ENCODE data around the gene OR2V2.
A peak's percentile ranks its signal among the peaks of the same experiment; 100 is the strongest.
"Not testable (repeated sequence)": the region's sequence is repeated elsewhere in the genome, so short reads cannot be mapped to it uniquely, and the experiment has no call there.

Gene OR2V2

DNA sequence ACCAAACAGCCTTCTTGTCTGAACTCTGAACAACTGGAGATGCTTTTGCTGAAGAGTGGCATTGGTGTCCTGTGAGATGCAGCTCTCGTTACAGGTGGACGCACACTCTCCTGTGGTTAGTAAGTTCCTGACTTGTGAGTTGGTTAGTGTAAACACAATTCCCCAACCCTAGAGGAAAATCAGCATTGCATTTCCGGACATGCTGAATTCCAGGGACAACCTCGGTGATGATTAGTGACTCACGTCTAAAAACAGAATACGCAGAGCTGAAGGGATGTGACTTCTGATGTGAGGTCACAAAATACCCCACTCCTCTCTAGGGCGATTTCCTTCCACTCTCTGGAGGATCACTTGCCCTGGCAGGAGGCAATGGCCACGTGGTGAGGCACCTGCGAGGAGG lies 5.0 kb downstream of the OR2V2 start:
- no peaks in the 10 kb centered on the region for H3K4me1 ChIP-seq (ENCODE audit: control insufficient read depth in 1 of 2, insufficient read depth in 2 of 2, low read length in 2 of 2)
- no peak overlapping the region for H3K27ac ChIP-seq (ENCODE audit: low read length)
- H3K9me3 ChIP-seq (ENCODE audit: control insufficient read depth in 1 of 2, low read length in 2 of 2), result no peaks in the 10 kb centered on the region
- peaks cover 13% of the 10 kb centered on the region for H3K27me3 ChIP-seq (ENCODE audit: low read depth, low read length)
- no peak overlapping the region for H3K4me3 ChIP-seq (ENCODE audit: low read depth in 1 of 2, low read length in 2 of 2)
- H3K36me3 ChIP-seq (ENCODE audit: control insufficient read depth in 1 of 2, insufficient read depth in 2 of 2, low read length in 2 of 2), result no peaks in the 10 kb centered on the region

DNA sequence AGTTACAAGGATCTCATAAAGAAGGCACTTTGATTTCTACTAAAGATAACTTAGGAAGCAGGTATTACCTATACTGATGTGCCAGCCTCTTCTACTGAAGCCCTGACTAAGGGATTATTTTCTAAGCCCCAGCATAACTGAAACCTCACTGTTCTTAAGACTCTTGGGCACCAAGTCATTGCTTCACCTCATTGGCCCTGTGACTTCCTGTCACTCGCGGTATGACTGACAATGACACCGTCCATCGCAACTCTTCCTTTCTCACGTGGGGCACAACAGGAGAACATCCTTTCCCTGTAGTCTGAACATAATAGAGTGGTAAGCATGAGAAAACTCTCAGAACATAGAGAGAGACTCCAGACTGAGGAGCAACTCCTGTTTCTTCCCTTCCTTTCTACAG lies 6.4 kb downstream of the OR2V2 start:
- H3K36me3 ChIP-seq (ENCODE audit: control insufficient read depth in 1 of 2, insufficient read depth in 2 of 2, low read length in 2 of 2), result no peaks in the 10 kb centered on the region
- H3K4me1 ChIP-seq (ENCODE audit: control insufficient read depth in 1 of 2, insufficient read depth in 2 of 2, low read length in 2 of 2), result no peaks in the 10 kb centered on the region
- H3K4me3 ChIP-seq (ENCODE audit: low read depth in 1 of 2, low read length in 2 of 2), result no peak overlapping the region
- no peaks in the 10 kb centered on the region for H3K9me3 ChIP-seq (ENCODE audit: control insufficient read depth in 1 of 2, low read length in 2 of 2)
- peaks cover 13% of the 10 kb centered on the region for H3K27me3 ChIP-seq (ENCODE audit: low read depth, low read length)
- H3K27ac ChIP-seq (ENCODE audit: low read length), result no peak overlapping the region

DNA sequence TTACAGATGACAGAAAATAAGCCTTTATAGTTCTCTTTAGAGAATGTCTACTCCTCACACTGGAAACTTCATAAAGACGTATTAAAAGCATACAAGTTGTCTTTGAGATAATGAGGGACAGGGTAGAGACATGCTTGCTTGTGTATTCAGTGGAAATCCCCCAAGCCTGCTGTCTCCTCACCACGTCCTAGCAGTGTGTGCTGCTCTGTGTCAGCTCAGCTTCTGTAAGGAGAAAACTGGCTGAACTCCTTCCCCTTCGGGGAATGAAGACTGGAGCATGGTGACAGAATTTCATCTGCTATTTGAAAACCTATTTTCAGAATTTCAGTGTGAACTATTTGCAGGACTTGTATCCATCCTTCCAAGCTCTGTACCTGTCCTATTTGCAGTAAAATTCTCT lies 9.4 kb downstream of the OR2V2 start:
- Histone ChIP-seq H3K4me3 (ENCODE audit: low read depth in 1 of 2, low read length in 2 of 2) (no peak overlapping the region), H3K27ac (ENCODE audit: low read length) (no peak overlapping the region), H3K27me3 (ENCODE audit: low read depth, low read length) (peaks cover 8% of the 10 kb centered on the region), H3K4me1 (ENCODE audit: control insufficient read depth in 1 of 2, insufficient read depth in 2 of 2, low read length in 2 of 2) (peaks cover 0 to 15% of the 10 kb centered on the region in 2 donors), H3K36me3 (ENCODE audit: control insufficient read depth in 1 of 2, insufficient read depth in 2 of 2, low read length in 2 of 2) (no peaks in the 10 kb centered on the region), H3K9me3 (ENCODE audit: control insufficient read depth in 1 of 2, low read length in 2 of 2) (no peaks in the 10 kb centered on the region)

DNA sequence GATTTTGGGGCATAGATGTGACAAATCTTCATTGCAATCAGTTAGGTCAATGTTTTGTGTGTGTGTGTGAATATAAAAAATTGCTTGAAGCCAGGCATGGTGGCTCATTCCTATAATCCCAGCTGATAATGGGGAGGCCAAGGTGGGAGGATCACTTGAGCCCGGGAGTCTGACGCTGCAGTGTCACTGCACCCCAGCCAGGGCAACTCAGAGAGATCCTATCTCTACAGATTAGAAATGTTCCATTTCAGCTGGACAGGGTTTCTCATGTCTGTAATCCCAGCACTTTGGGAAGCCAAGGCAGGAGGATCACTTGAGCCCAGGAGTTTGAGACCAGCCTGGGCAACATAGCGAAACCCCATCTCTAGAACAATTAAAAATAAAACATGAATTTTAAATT lies 11.5 kb downstream of the OR2V2 start:
- no peak overlapping the region for H3K4me3 ChIP-seq (ENCODE audit: low read depth in 1 of 2, low read length in 2 of 2)
- H3K27ac ChIP-seq (ENCODE audit: low read length), result no peak overlapping the region
- peaks cover 8% of the 10 kb centered on the region for H3K27me3 ChIP-seq (ENCODE audit: low read depth, low read length)
- H3K9me3 ChIP-seq (ENCODE audit: control insufficient read depth in 1 of 2, low read length in 2 of 2), result no peaks in the 10 kb centered on the region
- peaks cover 0 to 15% of the 10 kb centered on the region in 2 donors for H3K4me1 ChIP-seq (ENCODE audit: control insufficient read depth in 1 of 2, insufficient read depth in 2 of 2, low read length in 2 of 2)
- no peaks in the 10 kb centered on the region for H3K36me3 ChIP-seq (ENCODE audit: control insufficient read depth in 1 of 2, insufficient read depth in 2 of 2, low read length in 2 of 2)

DNA sequence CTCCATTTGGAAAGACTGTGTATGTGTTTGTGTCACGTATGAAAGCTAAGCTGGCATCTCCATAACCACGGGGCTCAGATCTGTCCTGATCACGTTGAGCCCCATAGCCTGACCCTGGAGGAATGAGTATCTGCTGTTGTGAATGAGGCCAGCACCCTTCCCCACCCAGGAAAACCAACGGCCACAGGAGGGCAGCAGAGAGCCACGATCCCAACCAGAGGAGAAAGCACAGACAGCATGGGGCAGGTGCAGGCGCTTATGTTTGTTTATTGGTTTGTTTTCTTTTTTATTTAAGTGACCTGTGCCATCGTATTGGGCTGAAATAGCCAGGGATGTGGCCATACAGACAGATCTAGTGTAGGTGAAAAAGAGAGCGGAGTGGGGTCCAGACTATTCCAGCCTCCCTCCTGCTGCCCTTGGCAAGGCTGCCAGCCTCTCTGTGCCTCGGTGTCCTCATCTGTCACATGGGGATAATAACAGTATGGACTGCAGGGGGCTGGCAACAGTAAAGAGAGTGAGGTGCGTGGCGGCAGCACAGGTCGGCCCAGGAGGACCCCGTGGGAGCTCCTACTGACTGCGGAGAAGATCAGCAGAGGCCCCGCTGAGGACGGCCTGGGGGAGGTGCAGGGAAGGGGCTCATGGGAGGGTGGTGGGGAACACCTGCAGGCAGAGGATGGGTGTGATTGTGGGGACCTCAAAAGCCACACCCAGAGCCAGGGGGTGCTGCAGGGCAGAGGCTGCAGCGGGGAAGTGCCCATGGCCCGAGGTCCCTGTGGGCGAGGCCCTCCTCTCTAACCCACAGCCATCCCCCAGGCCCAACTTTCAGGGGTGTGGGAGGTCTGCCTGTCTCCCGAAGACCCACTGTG lies 12.1 kb downstream of the OR2V2 start:
- peaks cover 0 to 15% of the 10 kb centered on the region in 2 donors for H3K4me1 ChIP-seq (ENCODE audit: control insufficient read depth in 1 of 2, insufficient read depth in 2 of 2, low read length in 2 of 2)
- no peak overlapping the region for H3K4me3 ChIP-seq (ENCODE audit: low read depth in 1 of 2, low read length in 2 of 2)
- no peak overlapping the region for H3K27ac ChIP-seq (ENCODE audit: low read length)
- peaks cover 11% of the 10 kb centered on the region for H3K27me3 ChIP-seq (ENCODE audit: low read depth, low read length)
- no peaks in the 10 kb centered on the region for H3K9me3 ChIP-seq (ENCODE audit: control insufficient read depth in 1 of 2, low read length in 2 of 2)
- H3K36me3 ChIP-seq (ENCODE audit: control insufficient read depth in 1 of 2, insufficient read depth in 2 of 2, low read length in 2 of 2), result no peaks in the 10 kb centered on the region

DNA sequence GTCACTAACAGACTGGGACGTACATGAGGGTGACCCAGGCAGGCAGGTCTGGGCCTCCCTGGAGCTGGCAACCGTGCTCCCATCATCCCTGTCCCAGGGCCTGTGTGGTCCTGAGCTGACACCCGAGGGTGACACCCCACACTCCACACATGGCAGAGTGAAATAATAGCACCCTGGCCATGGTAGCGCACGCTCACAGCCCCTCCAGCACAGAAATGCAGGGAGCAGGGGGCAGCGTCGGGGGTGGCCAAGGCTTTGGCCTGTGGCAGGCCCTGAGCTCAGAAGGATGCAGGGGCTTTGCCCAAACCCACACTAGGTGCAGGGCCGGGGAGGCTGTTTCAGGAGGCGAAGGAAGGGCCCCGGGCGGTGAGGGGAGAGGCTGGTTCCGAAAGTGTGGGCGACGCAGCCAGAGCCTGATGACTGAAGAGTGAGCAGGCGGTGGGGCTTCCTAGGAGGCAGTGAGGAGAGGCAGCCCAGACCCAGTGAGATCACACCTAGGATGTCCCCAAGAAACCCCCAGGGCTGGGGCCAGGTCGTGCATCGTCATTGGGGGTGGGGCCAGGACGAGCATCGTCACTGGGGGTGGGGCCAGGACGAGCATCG lies 12.9 kb downstream of the OR2V2 start:
- no peaks in the 10 kb centered on the region for H3K36me3 ChIP-seq (ENCODE audit: control insufficient read depth in 1 of 2, insufficient read depth in 2 of 2, low read length in 2 of 2)
- peaks cover 14% of the 10 kb centered on the region for H3K27me3 ChIP-seq (ENCODE audit: low read depth, low read length)
- peaks cover 0 to 15% of the 10 kb centered on the region in 2 donors for H3K4me1 ChIP-seq (ENCODE audit: control insufficient read depth in 1 of 2, insufficient read depth in 2 of 2, low read length in 2 of 2)
- no peaks in the 10 kb centered on the region for H3K9me3 ChIP-seq (ENCODE audit: control insufficient read depth in 1 of 2, low read length in 2 of 2)
- no peak overlapping the region for H3K27ac ChIP-seq (ENCODE audit: low read length)
- H3K4me3 ChIP-seq (ENCODE audit: low read depth in 1 of 2, low read length in 2 of 2), result peak overlapping the region in 1 of 2 donors; percentile 47

DNA sequence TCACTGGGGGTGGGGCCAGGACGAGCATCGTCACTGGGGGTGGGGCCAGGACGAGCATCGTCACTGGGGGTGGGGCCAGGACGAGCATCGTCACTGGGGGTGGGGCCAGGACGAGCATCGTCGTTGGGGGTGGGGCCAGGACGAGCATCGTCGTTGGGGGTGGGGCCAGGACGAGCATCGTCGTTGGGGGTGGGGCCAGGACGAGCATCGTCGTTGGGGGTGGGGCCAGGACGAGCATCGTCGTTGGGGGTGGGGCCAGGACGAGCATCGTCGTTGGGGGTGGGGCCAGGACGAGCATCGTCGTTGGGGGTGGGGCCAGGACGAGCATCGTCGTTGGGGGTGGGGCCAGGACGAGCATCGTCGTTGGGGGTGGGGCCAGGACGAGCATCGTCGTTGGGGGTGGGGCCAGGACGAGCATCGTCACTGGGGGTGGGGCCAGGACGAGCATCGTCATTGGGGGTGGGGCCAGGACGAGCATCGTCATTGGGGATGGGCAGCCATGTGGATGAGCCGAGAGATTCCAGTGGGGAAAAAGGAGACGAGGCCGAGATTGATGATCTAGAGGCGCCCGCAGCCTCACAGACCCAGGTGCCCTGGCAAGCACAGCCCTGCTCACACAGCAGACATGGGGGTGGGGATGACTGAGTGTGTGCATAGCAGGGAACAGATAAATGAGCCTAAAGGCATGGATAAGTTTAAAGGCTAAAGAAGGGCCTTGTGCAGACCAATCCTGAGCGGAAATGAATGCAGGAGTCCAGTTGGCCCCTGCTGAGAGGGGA lies 13.6 kb downstream of the OR2V2 start:
- peaks cover 0 to 15% of the 10 kb centered on the region in 2 donors for H3K4me1 ChIP-seq (ENCODE audit: control insufficient read depth in 1 of 2, insufficient read depth in 2 of 2, low read length in 2 of 2)
- H3K27ac ChIP-seq (ENCODE audit: low read length); H3K4me3 ChIP-seq (ENCODE audit: low read depth in 1 of 2, low read length in 2 of 2): not testable (repeated sequence)

DNA sequence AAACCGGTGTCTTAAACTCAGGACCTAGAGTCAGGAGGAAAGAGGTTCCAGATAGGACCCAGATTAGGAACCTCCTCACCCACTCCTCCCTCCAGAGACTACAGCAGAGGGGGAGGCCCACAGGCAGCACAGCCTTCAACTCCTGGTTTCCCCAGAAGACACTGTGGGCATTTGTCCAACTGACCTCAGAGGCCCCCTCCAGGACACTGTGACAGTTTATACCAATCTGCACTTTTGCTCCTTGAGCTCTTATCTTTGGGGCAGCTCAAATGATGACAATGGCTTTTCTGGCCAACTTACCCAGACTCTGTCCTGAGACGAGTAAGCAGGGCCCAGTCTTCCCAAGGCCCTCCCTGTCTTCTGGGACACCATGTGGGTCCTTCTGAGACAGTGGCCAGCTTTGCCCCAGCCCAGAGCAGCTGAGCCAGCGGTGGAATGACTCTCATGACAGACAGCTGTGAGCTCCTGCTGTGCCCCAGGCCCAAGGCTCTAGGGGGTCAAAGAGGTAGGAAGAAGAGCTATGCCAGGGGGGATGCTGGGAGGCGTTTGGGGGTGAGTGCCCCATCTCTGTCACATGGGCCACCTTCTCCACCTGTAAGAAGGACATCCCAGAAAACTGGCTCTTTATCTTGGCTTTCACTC lies 14.3 kb downstream of the OR2V2 start:
- peaks cover 0 to 15% of the 10 kb centered on the region in 2 donors for H3K4me1 ChIP-seq (ENCODE audit: control insufficient read depth in 1 of 2, insufficient read depth in 2 of 2, low read length in 2 of 2)
- no peaks in the 10 kb centered on the region for H3K9me3 ChIP-seq (ENCODE audit: control insufficient read depth in 1 of 2, low read length in 2 of 2)
- peaks cover 21% of the 10 kb centered on the region for H3K27me3 ChIP-seq (ENCODE audit: low read depth, low read length)
- H3K27ac ChIP-seq (ENCODE audit: low read length), result no peak overlapping the region
- H3K4me3 ChIP-seq (ENCODE audit: low read depth in 1 of 2, low read length in 2 of 2), result no peak overlapping the region
- no peaks in the 10 kb centered on the region for H3K36me3 ChIP-seq (ENCODE audit: control insufficient read depth in 1 of 2, insufficient read depth in 2 of 2, low read length in 2 of 2)

More for the DNA sequence above, 13.6 kb downstream of the OR2V2 start:
- not testable (repeated sequence) for H3K36me3 ChIP-seq (ENCODE audit: control insufficient read depth in 1 of 2, insufficient read depth in 2 of 2, low read length in 2 of 2); H3K9me3 ChIP-seq (ENCODE audit: control insufficient read depth in 1 of 2, low read length in 2 of 2)
- H3K27me3 ChIP-seq (ENCODE audit: low read depth, low read length), result peaks cover 17% of the 10 kb centered on the region

DNA sequence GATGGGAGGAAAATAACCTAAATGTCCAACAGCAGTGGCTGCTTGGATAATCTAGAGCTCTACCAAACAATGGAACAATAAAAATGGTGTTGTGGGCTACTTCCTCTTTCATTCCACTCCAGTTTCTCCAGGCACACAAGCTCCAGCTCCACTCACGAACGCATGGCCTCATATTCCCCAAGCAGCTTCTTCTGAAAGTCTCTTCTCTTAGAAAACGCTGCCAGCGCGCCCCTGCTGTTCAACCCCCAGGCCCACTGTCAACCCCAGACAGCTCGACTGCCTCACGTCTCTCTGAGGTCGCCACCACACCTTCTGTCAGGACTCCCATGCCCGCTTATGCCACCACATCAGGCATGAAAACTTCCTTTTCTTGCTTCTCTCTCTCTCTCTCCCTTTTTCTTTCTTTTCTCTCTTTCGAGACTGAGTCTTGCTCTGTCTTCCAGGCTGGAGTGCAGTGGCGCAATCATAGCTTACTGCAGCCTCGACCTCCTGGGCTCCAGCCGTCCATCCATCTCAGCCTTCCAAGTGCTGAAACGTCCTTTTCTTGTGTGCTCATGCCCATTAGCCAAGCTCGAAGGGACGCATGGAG lies 16.2 kb downstream of the OR2V2 start:
- Histone ChIP-seq H3K27ac (ENCODE audit: low read length) (no peak overlapping the region), H3K4me1 (ENCODE audit: control insufficient read depth in 1 of 2, insufficient read depth in 2 of 2, low read length in 2 of 2) (peaks cover 0 to 15% of the 10 kb centered on the region in 2 donors), H3K4me3 (ENCODE audit: low read depth in 1 of 2, low read length in 2 of 2) (no peak overlapping the region), H3K9me3 (ENCODE audit: control insufficient read depth in 1 of 2, low read length in 2 of 2) (no peaks in the 10 kb centered on the region), H3K27me3 (ENCODE audit: low read depth, low read length) (peaks cover 34% of the 10 kb centered on the region), H3K36me3 (ENCODE audit: control insufficient read depth in 1 of 2, insufficient read depth in 2 of 2, low read length in 2 of 2) (no peaks in the 10 kb centered on the region)

DNA sequence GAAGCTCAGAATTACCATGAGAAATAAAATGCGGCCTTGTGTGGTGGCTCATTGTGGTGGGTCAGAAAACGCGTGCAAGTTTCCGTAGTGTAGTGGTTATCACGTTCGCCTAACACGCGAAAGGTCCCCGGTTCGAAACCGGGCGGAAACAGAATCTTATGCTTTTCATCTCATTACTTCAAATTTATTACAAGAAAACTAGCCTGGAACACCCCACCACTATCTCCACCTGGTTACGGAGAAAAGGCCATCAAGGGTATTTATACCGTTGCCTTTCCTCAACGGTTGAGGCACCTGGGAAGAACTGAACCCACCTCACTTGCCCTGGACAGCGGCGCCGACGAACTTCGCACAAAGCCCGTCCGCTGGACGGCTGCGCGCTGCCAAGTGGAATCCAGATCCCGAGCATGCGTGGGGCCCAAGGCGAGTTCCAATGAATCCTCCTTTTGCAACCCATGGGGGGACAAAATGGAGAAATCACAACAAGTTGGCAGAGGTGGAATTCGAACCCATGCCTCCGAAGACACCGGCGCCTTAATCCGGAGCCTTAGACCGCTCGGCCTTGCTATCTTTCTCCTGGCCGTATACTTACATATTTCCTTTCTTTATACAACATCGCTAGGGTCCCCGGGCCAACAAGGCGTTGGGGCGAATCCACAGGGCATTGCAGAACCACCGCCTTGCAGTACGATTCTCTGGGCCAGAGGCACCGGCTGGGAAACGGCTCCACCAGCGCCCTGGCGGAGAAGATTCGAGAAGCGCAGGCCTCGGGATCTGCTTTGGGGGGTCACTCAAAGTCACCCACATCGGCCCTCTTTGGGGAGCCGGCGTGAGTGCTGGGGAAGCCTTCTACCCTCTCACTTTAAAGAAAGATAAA lies 16.9 kb downstream of the OR2V2 start:
- Histone ChIP-seq H3K9me3 (ENCODE audit: control insufficient read depth in 1 of 2, low read length in 2 of 2) (no peaks in the 10 kb centered on the region), H3K36me3 (ENCODE audit: control insufficient read depth in 1 of 2, insufficient read depth in 2 of 2, low read length in 2 of 2) (no peaks in the 10 kb centered on the region), H3K4me1 (ENCODE audit: control insufficient read depth in 1 of 2, insufficient read depth in 2 of 2, low read length in 2 of 2) (peaks cover 0 to 15% of the 10 kb centered on the region in 2 donors), H3K4me3 (ENCODE audit: low read depth in 1 of 2, low read length in 2 of 2) (no peak overlapping the region), H3K27me3 (ENCODE audit: low read depth, low read length) (peaks cover 41% of the 10 kb centered on the region), H3K27ac (ENCODE audit: low read length) (no peak overlapping the region)

Measured in muscle layer of duodenum (tissue), 2 donors.